ENCODE measurements around the gene GLTP.
"Not testable (repeated sequence)": the region's sequence is repeated elsewhere in the genome, so short reads cannot be mapped to it uniquely, and the experiment has no call there.

The GLTP gene

DNA sequence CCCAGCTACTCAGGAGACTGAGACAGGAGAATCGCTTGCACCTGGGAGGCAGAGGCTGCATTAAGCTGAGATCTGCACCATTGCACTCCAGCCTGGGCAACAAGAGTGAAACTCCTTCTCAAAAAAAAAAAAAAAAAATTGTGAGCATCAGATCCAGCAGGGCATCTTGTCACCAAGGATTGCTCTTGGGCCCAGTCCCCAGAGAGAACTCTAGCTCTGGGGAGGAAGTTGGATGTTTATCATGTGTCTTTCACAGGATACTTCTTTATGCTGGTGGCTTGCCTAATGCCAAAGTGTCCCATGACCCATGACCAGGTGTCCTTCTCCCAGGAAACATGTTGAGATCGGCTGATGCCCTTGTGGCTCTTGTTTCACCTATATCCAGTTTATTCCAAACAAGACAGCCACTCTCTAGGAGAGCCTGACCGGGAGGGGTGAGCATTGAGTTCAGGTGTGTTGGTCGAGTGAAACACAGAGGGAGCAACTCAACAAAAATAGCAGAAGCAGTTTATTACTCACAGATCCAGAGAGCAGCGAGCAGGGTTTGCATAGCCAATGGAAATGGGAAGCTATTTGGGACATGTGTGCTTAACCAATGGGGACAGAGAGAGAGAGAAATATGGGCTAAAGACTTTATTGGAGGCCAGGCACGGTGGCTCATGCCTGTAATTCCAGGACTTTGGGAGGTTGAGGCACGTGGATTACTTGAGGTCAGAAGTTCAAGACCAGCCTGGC lies 13.1 kb upstream of the GLTP start:
- TF ChIP-seq, protein P1, sequence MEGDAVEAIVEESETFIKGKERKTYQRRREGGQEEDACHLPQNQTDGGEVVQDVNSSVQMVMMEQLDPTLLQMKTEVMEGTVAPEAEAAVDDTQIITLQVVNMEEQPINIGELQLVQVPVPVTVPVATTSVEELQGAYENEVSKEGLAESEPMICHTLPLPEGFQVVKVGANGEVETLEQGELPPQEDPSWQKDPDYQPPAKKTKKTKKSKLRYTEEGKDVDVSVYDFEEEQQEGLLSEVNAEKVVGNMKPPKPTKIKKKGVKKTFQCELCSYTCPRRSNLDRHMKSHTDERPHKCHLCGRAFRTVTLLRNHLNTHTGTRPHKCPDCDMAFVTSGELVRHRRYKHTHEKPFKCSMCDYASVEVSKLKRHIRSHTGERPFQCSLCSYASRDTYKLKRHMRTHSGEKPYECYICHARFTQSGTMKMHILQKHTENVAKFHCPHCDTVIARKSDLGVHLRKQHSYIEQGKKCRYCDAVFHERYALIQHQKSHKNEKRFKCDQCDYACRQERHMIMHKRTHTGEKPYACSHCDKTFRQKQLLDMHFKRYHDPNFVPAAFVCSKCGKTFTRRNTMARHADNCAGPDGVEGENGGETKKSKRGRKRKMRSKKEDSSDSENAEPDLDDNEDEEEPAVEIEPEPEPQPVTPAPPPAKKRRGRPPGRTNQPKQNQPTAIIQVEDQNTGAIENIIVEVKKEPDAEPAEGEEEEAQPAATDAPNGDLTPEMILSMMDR (IDR thresholded peaks at IDR 0.05; ENCODE audit: borderline replicate concordance, insufficient read depth, low read depth, low read length), result no peak
- no peak overlapping the region for H3K4me3 ChIP-seq (ENCODE audit: low read depth, low read length)

DNA sequence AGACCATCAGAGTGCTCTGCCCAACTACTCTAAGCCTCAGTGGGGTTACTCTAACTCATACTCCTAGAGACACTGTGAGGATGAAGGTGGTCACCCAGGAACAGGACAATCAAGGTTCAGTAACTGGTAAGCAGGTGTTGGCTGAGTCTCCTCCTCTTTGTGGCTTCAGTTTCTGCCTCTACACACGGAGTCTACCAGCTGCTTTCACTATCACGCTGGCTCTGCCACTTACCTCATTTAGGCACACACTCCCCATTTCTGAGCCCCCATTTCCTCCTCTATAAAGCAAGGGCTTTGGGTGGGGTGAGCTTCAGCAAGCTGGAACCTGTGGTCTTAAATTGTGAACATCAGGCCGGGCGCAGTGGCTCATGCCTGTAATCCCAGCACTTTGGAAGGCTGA lies 12.4 kb upstream of the GLTP start:
- TF ChIP-seq, protein P1 (IDR thresholded peaks at IDR 0.05; ENCODE audit: borderline replicate concordance, insufficient read depth, low read depth, low read length), result no peak
- H3K4me3 ChIP-seq (ENCODE audit: low read depth, low read length), result no peak overlapping the region

DNA sequence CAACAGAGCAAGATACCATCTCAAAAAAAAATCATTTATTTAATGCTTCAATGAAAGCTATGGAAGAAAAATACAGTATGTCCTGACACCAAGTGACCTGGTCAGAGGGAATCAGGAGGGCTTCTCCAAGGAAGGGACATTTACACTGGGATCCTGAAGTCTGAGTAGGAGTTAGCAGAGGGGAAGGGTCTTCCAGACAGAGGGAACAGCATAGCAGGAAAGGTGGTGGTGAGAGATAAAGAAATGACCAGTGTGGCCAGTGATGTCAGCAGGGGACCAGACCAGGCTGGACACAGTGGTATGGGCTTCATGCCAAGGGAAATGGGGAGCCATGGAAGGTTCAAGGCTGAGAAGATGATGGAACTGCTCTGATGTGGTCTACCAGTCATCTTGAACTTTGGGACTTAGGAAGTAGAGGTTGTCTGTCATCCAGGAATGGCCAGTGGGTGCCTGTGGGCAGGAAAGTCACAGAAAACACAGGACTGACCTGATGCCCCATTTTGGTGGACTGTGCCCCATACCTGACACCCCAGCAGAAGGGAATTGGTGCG lies 11.9 kb upstream of the GLTP start:
- peak overlapping the region; percentile 18 for H3K4me3 ChIP-seq (ENCODE audit: low read depth, low read length)
- TF ChIP-seq, protein P1 (IDR thresholded peaks at IDR 0.05; ENCODE audit: borderline replicate concordance, insufficient read depth, low read depth, low read length), result no peak

DNA sequence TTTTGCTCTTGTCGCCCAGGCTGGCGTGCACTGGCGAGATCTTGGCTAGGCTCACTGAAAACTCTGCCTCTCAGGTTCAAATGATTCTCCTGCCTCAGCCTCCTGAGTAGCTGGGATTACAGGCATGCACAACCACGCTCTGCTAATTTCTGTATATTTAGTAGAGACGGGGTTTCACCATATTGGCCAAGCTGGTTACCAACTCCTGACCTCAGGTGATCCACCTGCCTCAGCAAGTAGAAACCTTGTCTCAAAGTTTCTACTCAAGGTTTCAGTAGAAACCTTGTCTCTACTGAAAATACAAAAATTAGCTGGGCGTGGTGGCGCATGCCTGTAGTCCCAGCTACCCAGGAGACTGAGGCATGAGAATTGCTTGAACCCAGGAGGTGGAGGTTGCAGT lies 11.4 kb upstream of the GLTP start:
- not testable (repeated sequence) for H3K4me3 ChIP-seq (ENCODE audit: low read depth, low read length)

DNA sequence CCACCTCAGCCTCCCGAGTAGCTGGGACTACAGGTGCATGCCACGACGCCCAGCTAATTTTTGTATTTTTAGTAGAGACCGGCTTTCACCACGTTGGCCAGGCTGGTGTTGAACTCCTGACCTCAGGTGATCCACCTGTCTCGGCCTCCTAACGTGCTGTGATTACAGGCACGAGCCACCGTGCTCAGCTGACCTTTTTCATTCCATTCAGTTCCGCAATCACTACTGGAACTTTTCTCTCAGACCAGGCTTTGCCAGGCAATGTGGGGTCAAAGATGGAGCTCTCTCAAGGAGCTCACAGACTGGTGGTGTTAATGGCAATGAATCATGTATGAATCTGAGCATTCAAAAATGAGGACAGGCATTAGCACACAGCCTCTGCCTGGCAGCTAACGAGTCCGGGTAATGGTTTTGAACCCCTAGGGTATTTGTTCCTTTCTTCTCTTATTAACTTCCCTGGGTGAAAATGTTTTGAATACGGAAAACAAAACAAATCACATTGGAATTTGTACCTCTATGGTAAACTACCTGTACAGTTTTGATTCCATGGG lies 10.4 kb upstream of the GLTP start:
- TF ChIP-seq, protein P1 (IDR thresholded peaks at IDR 0.05; ENCODE audit: borderline replicate concordance, insufficient read depth, low read depth, low read length), result no peak

DNA sequence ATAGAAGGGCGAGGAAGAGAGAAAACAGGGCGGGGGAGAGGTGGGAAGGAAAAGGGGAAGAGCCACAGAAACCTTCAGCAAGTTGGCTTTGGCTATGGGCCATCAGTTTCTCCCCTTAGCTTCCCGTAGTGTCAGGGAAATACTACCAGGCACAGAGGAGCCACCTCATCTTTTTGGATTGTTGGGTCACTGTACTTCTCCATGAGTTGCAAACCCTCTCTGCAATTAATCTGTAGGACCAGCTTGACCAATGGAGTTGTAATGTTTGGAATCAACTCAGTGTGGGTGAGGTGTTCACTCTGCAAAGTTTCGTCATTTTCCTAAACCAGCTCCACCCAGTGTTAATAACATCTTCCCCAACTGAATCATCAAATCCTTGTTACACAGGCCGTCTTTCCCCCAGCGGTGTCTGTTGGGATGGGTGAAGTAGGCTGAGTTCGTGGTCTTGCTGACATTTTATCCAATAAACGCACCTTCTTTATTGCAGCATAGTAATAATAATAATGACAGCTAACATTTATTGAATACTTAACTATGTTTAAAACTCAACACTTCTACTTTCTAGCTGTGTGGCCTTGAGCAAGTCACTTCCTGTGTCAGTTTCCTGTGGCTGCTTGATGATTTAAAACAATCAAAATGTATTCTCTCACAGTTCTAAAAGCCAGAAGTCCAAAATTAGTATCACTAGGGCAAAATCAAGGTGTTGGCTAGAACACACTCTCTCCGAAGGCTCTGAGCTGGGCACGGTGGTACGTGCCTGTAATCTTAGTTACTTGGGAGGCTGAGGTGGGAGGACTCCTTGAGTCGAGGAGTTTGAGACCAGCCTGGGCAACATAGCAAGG lies 8.1 kb upstream of the GLTP start:
- TF ChIP-seq, protein P1 (IDR thresholded peaks at IDR 0.05; ENCODE audit: borderline replicate concordance, insufficient read depth, low read depth, low read length), result no peak
- no peak overlapping the region for H3K4me3 ChIP-seq (ENCODE audit: low read depth, low read length)

More for the DNA sequence above, 10.4 kb upstream of the GLTP start:
- H3K4me3 ChIP-seq (ENCODE audit: low read depth, low read length), result no peak overlapping the region

DNA sequence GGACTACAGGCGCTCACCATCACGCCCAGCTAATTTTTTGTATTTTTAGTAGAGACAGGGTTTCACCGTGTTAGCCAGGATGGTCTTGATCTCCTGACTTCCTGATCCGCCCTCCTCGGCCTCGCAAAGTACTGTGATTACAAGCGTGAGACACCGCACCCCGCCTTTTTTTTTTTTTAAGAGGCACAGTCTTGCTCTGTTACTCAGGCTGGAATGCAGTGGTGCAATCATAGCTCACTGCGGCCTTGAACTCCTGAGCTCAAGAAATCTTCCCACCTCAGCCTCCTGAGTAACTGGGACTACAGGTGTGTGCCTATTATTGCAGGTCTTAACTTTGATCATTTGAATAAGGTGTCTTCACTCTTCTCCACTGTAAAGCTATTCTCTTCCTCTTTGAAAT lies 5.3 kb upstream of the GLTP start:
- TF ChIP-seq, protein P1 (IDR thresholded peaks at IDR 0.05; ENCODE audit: borderline replicate concordance, insufficient read depth, low read depth, low read length), result no peak
- no peak overlapping the region for H3K4me3 ChIP-seq (ENCODE audit: low read depth, low read length)
